Measurements from ENCODE around the gene CLCA2.

GRCh38 chr1:86416343-86416742 lies 7.6 kb upstream of the CLCA2 start:
- TF ChIP-seq POLR2A (IDR thresholded peaks at IDR 0.05) (no peak), EP300 (IDR thresholded peaks at IDR 0.05) (no peak)
